IMR-90 (cell line): ENCODE results near the gene PIP5K1C. TPM values are rescaled to one million over a fixed set of nuclear protein-coding genes. Genes with fewer than 3 reads are reported as not detected.
A peak's percentile ranks its signal among the peaks of the same experiment; 100 is the strongest.

Experiments
- ATAC-seq: fragments of 200-7000 bp; cut with Tn5 transposase; 2 replicates; pipeline ENCODE4 v1.9.1; 2020; ENCODE audit warnings: low read depth, mild to moderate bottlenecking, moderate library complexity
- BruUV-seq: library from RNA; stranded (reverse); fragments of 400-500 nt; replicated peaks from 2 replicates; lab custom pipeline; 2021; lab: Mats Ljungman, UMichigan
- CTCF ChIA-PET: fragments of 300-600 bp; formaldehyde crosslinking; extraction: SDS; loops from one replicate; lab custom pipeline; 2021; ENCODE audit warnings: antibody characterized with exemption; lab: Yijun Ruan, JAX
- POLR2A ChIA-PET: fragments of 300-600 bp; sonication (Branson Sonifier 250); formaldehyde crosslinking; loops from one replicate; lab custom pipeline; 2022; ENCODE audit warnings: antibody characterized with exemption; ENCODE audit not compliant: unreplicated experiment; lab: Charles Lee
- DNase-seq: peaks from one replicate; pipeline ENCODE4 v3.0.0; 2013
- H2AFZ ChIP-seq: replicated peaks from 2 replicates; pipeline ENCODE3; 2013; ENCODE audit warnings: low read length, mild to moderate bottlenecking; ENCODE audit not compliant: poor library complexity
- H2AK5ac ChIP-seq: 2 replicates; pipeline ENCODE4 v1.6.1; 2013; ENCODE audit warnings: low read depth, low read length, inconsistent platforms
- H2AK9ac ChIP-seq: replicated peaks from 2 replicates; pipeline ENCODE3; 2013; ENCODE audit warnings: mild to moderate bottlenecking, low read depth, low read length, moderate library complexity; ENCODE audit not compliant: poor library complexity
- H2BK120ac ChIP-seq: 2 replicates; pipeline ENCODE4 v1.6.1; 2013; ENCODE audit warnings: low read depth, low read length, inconsistent platforms
- H2BK15ac ChIP-seq: 3 replicates; pipeline ENCODE4 v1.6.1; 2013; ENCODE audit warnings: low read depth, low read length, inconsistent platforms
- H2BK20ac ChIP-seq: 2 replicates; pipeline ENCODE4 v1.6.1; 2013; ENCODE audit warnings: low read depth, mild to moderate bottlenecking, inconsistent platforms, low read length, moderate library complexity
- H2BK5ac ChIP-seq: 2 replicates; pipeline ENCODE4 v1.6.1; 2013; ENCODE audit warnings: mild to moderate bottlenecking, low read depth, low read length, inconsistent platforms; ENCODE audit not compliant: poor library complexity, severe bottlenecking
- H3K14ac ChIP-seq: replicated peaks from 2 replicates; pipeline ENCODE4 v1.6.1; 2013; ENCODE audit warnings: low read depth, low read length, inconsistent platforms
- H3K18ac ChIP-seq: 2 replicates; pipeline ENCODE4 v1.6.1; 2013; ENCODE audit warnings: low read depth, low read length, control low read depth
- H3K23ac ChIP-seq: 2 replicates; pipeline ENCODE4 v1.6.1; 2013; ENCODE audit warnings: low read depth, low read length, inconsistent platforms
- H3K27ac ChIP-seq: 2 replicates; pipeline ENCODE4 v1.5.1; 2013; ENCODE audit warnings: mild to moderate bottlenecking, control low read depth, low read length; ENCODE audit not compliant: insufficient read depth
- H3K27me3 ChIP-seq: 2 replicates; pipeline ENCODE4 v1.6.1; 2013; ENCODE audit warnings: low read length; ENCODE audit not compliant: control insufficient read depth, insufficient read depth
- H3K36me3 ChIP-seq: 2 replicates; pipeline ENCODE4 v1.6.1; 2013; ENCODE audit warnings: low read length, mixed read lengths; ENCODE audit not compliant: control insufficient read depth, insufficient read depth
- H3K4ac ChIP-seq: 2 replicates; pipeline ENCODE4 v1.6.1; 2013; ENCODE audit warnings: low read depth, low read length, inconsistent platforms
- H3K4me1 ChIP-seq: 2 replicates; pipeline ENCODE4 v1.6.1; 2013; ENCODE audit warnings: low read length, mixed read lengths; ENCODE audit not compliant: control insufficient read depth, insufficient read depth
- H3K4me2 ChIP-seq: 2 replicates; pipeline ENCODE4 v1.6.1; 2013; ENCODE audit warnings: low read depth, mild to moderate bottlenecking, control low read depth, low read length, moderate library complexity
- H3K4me3 ChIP-seq: 2 replicates; pipeline ENCODE4 v1.5.1; 2013; ENCODE audit warnings: low read depth, mild to moderate bottlenecking, control low read depth, low read length, moderate library complexity; ENCODE audit not compliant: insufficient read depth
- H3K56ac ChIP-seq: 2 replicates; pipeline ENCODE4 v1.6.1; 2013; ENCODE audit warnings: low read length, inconsistent platforms; ENCODE audit not compliant: insufficient read depth; ENCODE audit errors: extremely low read depth
- H3K79me1 ChIP-seq, 2 experiments: 2 replicates each; pipeline ENCODE4 v1.6.1; 2013; ENCODE audit warnings: low read length in 2 of 2, inconsistent platforms in 1 of 2, low read depth in 1 of 2
- H3K9ac ChIP-seq: 2 replicates; pipeline ENCODE4 v1.6.1; 2013; ENCODE audit warnings: low read depth, low read length, control low read depth
- H3K9me1 ChIP-seq: 2 replicates; pipeline ENCODE4 v1.6.1; 2013; ENCODE audit warnings: low read length, inconsistent platforms; ENCODE audit not compliant: insufficient read depth
- H3K9me3 ChIP-seq: 2 replicates; pipeline ENCODE4 v1.6.1; 2013; ENCODE audit warnings: low read length; ENCODE audit not compliant: control insufficient read depth, insufficient read depth
- H4K20me1 ChIP-seq: 2 replicates; pipeline ENCODE4 v1.6.1; 2013; ENCODE audit warnings: low read length, inconsistent platforms; ENCODE audit not compliant: insufficient read depth
- H4K5ac ChIP-seq: 2 replicates; pipeline ENCODE4 v1.6.1; 2013; ENCODE audit warnings: mild to moderate bottlenecking, low read depth, low read length, control low read depth
- H4K8ac ChIP-seq, 2 experiments: 2 replicates each; pipeline ENCODE4 v1.6.1; 2013; ENCODE audit warnings: low read depth in 2 of 2, low read length in 2 of 2, control low read depth in 1 of 2, inconsistent platforms in 1 of 2
- H4K91ac ChIP-seq: 2 replicates; pipeline ENCODE4 v1.6.1; 2013; ENCODE audit warnings: low read depth, low read length, inconsistent platforms; ENCODE audit not compliant: insufficient read depth
- BHLHE40 ChIP-seq: fragments of 150-350 bp; IDR thresholded peaks from 2 replicates; pipeline ENCODE4 v1.6.1; 2016; ENCODE audit warnings: mild to moderate bottlenecking, low read depth, low read length
- CEBPB ChIP-seq: IDR thresholded peaks from 2 replicates; pipeline ENCODE4 v1.6.1; 2012; ENCODE audit warnings: low read depth, low read length, improper control_type of control experiment
- FOS ChIP-seq: fragments of 150-350 bp; IDR thresholded peaks from 2 replicates; pipeline ENCODE4 v1.6.1; 2016; ENCODE audit warnings: low read depth, low read length
- MAFK ChIP-seq: IDR thresholded peaks from 2 replicates; pipeline ENCODE4 v1.6.1; 2012; ENCODE audit warnings: low read depth, low read length, improper control_type of control experiment
- MAZ ChIP-seq: IDR thresholded peaks from 2 replicates; pipeline ENCODE4 v1.6.1; 2012; ENCODE audit warnings: low read depth, mild to moderate bottlenecking, low read length, improper control_type of control experiment, moderate library complexity, borderline replicate concordance
- MXI1 ChIP-seq: IDR thresholded peaks from 2 replicates; pipeline ENCODE4 v1.6.1; 2012; ENCODE audit warnings: low read depth, mild to moderate bottlenecking, low read length, moderate library complexity, borderline replicate concordance
- NFE2L2 ChIP-seq: fragments of 150-350 bp; IDR thresholded peaks from 2 replicates; pipeline ENCODE4 v1.6.1; 2016; ENCODE audit warnings: low read depth, mild to moderate bottlenecking, low read length
- POLR2A ChIP-seq: IDR thresholded peaks from 2 replicates; pipeline ENCODE4 v1.6.1; 2012; ENCODE audit warnings: mild to moderate bottlenecking, low read depth, low read length
- RAD21 ChIP-seq: IDR thresholded peaks from 2 replicates; pipeline ENCODE4 v1.6.1; 2012; ENCODE audit warnings: low read length, improper control_type of control experiment
- RCOR1 ChIP-seq: IDR thresholded peaks from 2 replicates; pipeline ENCODE4 v1.6.1; 2012; ENCODE audit warnings: mild to moderate bottlenecking, low read length, improper control_type of control experiment; ENCODE audit not compliant: insufficient replicate concordance
- RFX5 ChIP-seq: IDR thresholded peaks from 2 replicates; pipeline ENCODE4 v1.8.0; 2012; ENCODE audit warnings: low read depth, mild to moderate bottlenecking, low read length, moderate library complexity
- SMC3 ChIP-seq: fragments of 150-350 bp; IDR thresholded peaks from 2 replicates; pipeline ENCODE4 v1.6.1; 2016; ENCODE audit warnings: low read depth, mild to moderate bottlenecking, antibody characterized with exemption, low read length, moderate library complexity
- WGBS, 2 experiments: methylation state at CpG; one replicate each; pipeline versions ENCODE4 v1.1.5 to v1.1.7; 2013; ENCODE audit warnings: missing lambda C conversion rate in 2 of 2; ENCODE audit not compliant: insufficient read length in 1 of 2; ENCODE audit errors: extremely low coverage in 2 of 2; 5-methylcytosine and 5-hydroxymethylcytosine counted together
- dilution Hi-C: fragments of 300-500 bp; cut with HindIII; formaldehyde crosslinking; loops from one replicate; pipeline ENCODE4 v1.14.3; 2018; ENCODE audit warnings: low sequenced_read_pairs; ENCODE audit not compliant: unreplicated experiment
- in situ Hi-C: fragments of 300-500 bp; cut with MboI; formaldehyde crosslinking; loops from 3 replicates; pipeline ENCODE4 v1.14.3; 2019; ENCODE audit warnings: low sequenced_read_pairs, inconsistent platforms, mixed read lengths
- intact Hi-C: fragments of 100-400 bp; cut with micrococcal nuclease; formaldehyde crosslinking; loops from 2 replicates; pipeline ENCODE4 v1.10.0; 2022
- polyA plus RNA-seq, 3 experiments: library from polyadenylated mRNA; depleted of rRNA; stranded (reverse); fragments of >200 nt; gene quantifications; 2 replicates each; pipeline ENCODE4 v1.2.3, GENCODE V29; 2012; ENCODE audit warnings: low replicate concordance in 1 of 3
- total RNA-seq: library from RNA; depleted of rRNA; stranded (reverse); fragments of >200 nt; gene quantifications from 2 replicates; pipeline ENCODE4 v1.2.3, GENCODE V29; 2012
- TF ChIP-seq, protein P1 (sequence below): fragments of 150-350 bp; IDR thresholded peaks from 2 replicates; pipeline ENCODE4 v1.6.1; 2016; ENCODE audit warnings: low read depth, mild to moderate bottlenecking, low read length, moderate library complexity, borderline replicate concordance
- TF ChIP-seq, protein P2 (sequence below): fragments of 150-350 bp; IDR thresholded peaks from 2 replicates; pipeline ENCODE4 v1.6.1; 2017; ENCODE audit warnings: mild to moderate bottlenecking, antibody characterized with exemption, low read length, low read depth
- TF ChIP-seq, protein P3 (sequence below): conservative IDR thresholded peaks from 2 replicates; pipeline ENCODE4 v1.5.1; 2012; ENCODE audit warnings: mild to moderate bottlenecking, low read depth, low read length, improper control_type of control experiment

The PIP5K1C gene
- total and polyA plus RNA-seq, 2 of the 4 experiments (the other 2 are of a cell fraction) = 13.6 to 23.3 TPM

DNA sequence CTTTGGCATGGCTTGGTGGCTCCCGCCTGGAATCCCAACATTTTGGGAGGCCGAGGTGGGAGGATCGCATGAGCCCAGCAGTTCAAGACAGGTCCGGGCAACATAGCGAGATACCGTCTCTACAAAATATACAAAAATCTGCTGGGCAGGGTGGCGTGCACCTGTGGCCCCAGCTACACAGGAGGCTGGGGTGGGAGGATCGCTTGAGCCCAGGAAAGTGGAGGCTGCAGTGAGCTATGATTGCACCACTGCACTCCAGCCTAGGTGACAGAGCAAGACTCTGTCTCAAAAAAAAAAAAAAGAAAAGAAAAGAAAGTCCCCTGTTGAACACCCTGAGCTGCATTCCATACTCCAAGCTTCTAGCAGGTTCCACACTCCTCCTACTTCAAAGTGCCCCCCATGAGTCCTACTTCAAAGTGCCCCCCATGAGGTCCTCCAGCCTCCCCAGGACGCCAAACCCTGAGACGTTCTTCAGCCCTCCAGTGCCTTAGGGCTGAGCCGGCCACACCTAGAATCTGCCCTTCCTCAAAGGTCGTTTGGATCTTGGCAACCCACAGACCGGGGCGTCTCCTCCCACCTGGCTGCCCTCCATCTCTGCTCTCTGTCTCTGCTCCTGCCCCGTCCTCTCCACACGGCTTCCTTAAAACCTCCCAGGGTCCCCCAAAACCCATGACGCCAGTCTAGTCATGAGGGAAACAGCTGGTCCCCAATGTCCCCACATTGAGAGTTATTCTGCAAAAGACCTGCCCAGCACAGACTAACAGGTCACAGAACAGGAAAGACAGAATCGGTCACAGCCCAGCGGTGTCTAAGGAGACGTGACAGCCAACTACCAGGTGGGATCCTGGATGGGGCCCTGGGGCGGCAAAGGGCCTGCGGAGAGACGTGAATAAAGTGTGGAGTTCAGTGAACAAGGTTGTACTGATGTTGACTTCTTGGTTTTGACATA, 12.7 kb upstream of the PIP5K1C start:
- Histone ChIP-seq H3K14ac (no peak overlapping the region), H2BK120ac (no peak overlapping the region), H3K4me3 (no peak overlapping the region), H2BK20ac (no peak overlapping the region), H4K91ac (no peak overlapping the region), H3K27me3 (peaks cover 18% of the 10 kb centered on the region), H3K9ac (no peak overlapping the region), H2BK15ac (no peak overlapping the region), H2AK5ac (no peak overlapping the region), H3K4me1 (no peaks in the 10 kb centered on the region), H4K8ac (no peak overlapping the region), H3K23ac (no peak overlapping the region), H3K36me3 (no peaks in the 10 kb centered on the region), H3K4ac (no peak overlapping the region), H3K9me3 (no peaks in the 10 kb centered on the region), H2AFZ (peak overlapping the region; percentile 49), H3K27ac (no peak overlapping the region), H3K9me1 (no peaks in the 10 kb centered on the region), H2BK5ac (no peak overlapping the region), H3K79me1 (no peaks in the 10 kb centered on the region), H4K5ac (no peak overlapping the region), H3K56ac (no peak overlapping the region), H4K20me1 (no peaks in the 10 kb centered on the region), H2AK9ac (peak overlapping the region; percentile 70), H3K4me2 (no peak overlapping the region), H3K18ac (no peak overlapping the region)
- 12% methylated on average over 3 of the region's 23 CpGs; no CpG with 5 or more reads in 1 of the 2 experiments for WGBS, 2 experiments
- intact Hi-C loops (no loop called here), in situ Hi-C loops (no loop called here), dilution Hi-C loops (no loop called here)
- ChIA-PET CTCF (no interaction called here), POLR2A (no interaction called here)
- DNase-seq = no peak
- no peak for ATAC-seq
- no TSS peak for BruUV-seq
- TF ChIP-seq, protein P1, sequence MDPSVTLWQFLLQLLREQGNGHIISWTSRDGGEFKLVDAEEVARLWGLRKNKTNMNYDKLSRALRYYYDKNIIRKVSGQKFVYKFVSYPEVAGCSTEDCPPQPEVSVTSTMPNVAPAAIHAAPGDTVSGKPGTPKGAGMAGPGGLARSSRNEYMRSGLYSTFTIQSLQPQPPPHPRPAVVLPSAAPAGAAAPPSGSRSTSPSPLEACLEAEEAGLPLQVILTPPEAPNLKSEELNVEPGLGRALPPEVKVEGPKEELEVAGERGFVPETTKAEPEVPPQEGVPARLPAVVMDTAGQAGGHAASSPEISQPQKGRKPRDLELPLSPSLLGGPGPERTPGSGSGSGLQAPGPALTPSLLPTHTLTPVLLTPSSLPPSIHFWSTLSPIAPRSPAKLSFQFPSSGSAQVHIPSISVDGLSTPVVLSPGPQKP = no peak
- TF ChIP-seq RAD21 (no peak), MXI1 (no peak), RFX5 (no peak), FOS (no peak), NFE2L2 (no peak), BHLHE40 (no peak), SMC3 (no peak), MAZ (no peak), POLR2A (no peak), CEBPB (no peak), MAFK (no peak), RCOR1 (no peak)
- TF ChIP-seq, protein P2, sequence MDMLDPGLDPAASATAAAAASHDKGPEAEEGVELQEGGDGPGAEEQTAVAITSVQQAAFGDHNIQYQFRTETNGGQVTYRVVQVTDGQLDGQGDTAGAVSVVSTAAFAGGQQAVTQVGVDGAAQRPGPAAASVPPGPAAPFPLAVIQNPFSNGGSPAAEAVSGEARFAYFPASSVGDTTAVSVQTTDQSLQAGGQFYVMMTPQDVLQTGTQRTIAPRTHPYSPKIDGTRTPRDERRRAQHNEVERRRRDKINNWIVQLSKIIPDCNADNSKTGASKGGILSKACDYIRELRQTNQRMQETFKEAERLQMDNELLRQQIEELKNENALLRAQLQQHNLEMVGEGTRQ = no peak
- TF ChIP-seq, protein P3, sequence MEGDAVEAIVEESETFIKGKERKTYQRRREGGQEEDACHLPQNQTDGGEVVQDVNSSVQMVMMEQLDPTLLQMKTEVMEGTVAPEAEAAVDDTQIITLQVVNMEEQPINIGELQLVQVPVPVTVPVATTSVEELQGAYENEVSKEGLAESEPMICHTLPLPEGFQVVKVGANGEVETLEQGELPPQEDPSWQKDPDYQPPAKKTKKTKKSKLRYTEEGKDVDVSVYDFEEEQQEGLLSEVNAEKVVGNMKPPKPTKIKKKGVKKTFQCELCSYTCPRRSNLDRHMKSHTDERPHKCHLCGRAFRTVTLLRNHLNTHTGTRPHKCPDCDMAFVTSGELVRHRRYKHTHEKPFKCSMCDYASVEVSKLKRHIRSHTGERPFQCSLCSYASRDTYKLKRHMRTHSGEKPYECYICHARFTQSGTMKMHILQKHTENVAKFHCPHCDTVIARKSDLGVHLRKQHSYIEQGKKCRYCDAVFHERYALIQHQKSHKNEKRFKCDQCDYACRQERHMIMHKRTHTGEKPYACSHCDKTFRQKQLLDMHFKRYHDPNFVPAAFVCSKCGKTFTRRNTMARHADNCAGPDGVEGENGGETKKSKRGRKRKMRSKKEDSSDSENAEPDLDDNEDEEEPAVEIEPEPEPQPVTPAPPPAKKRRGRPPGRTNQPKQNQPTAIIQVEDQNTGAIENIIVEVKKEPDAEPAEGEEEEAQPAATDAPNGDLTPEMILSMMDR = no peak
